GM23338 (cell line): ENCODE results near the gene PRG2.

Source experiments
- CREB1 ChIP-seq: fragments of 250-450 bp; sonication (Bioruptor Pico); IDR thresholded peaks from 2 replicates; pipeline ENCODE4 v1.5.0; 2020; ENCODE audit warnings: low read depth, mild to moderate bottlenecking, moderate library complexity
- CTCF ChIP-seq, 2 experiments: fragments of 200-600 bp in 1 of 2; sonication (generic) in 1 of 2; conservative IDR thresholded peaks; 2 replicates each; pipeline versions ENCODE4 v1.5.1 to v1.6.1; 2016 to 2017; ENCODE audit warnings: antibody characterized with exemption in 2 of 2, low read depth in 2 of 2, mild to moderate bottlenecking in 2 of 2, moderate library complexity in 1 of 2
- ETS1 ChIP-seq: IDR thresholded peaks from 2 replicates; pipeline ENCODE4 v1.6.1; 2016; ENCODE audit warnings: antibody characterized with exemption
- EZH2 ChIP-seq: fragments of 200-600 bp; sonication (generic); IDR thresholded peaks from one replicate; pipeline ENCODE4 v1.8.0; 2017; ENCODE audit warnings: antibody characterized with exemption, mild to moderate bottlenecking, low read depth; ENCODE audit not compliant: unreplicated experiment
- EZH2phosphoT487 ChIP-seq: fragments of 200-600 bp; sonication (generic); IDR thresholded peaks from one replicate; pipeline ENCODE4 v1.8.1; 2018; ENCODE audit warnings: antibody characterized with exemption; ENCODE audit not compliant: unreplicated experiment
- JUNB ChIP-seq: IDR thresholded peaks from one replicate; pipeline ENCODE4 v1.6.1; 2016; ENCODE audit warnings: antibody characterized with exemption; ENCODE audit not compliant: unreplicated experiment
- NANOG ChIP-seq: IDR thresholded peaks from 2 replicates; pipeline ENCODE4 v1.6.1; 2016; ENCODE audit warnings: antibody characterized with exemption, borderline replicate concordance
- POLR2AphosphoS5 ChIP-seq: IDR thresholded peaks from 2 replicates; pipeline ENCODE4 v1.6.1; 2016; ENCODE audit warnings: antibody characterized with exemption, low read depth
- REST ChIP-seq: IDR thresholded peaks from one replicate; pipeline ENCODE4 v1.6.1; 2018; ENCODE audit warnings: antibody characterized with exemption; ENCODE audit not compliant: unreplicated experiment
- STAT1 ChIP-seq: IDR thresholded peaks from one replicate; pipeline ENCODE4 v1.6.1; 2016; ENCODE audit warnings: antibody characterized with exemption; ENCODE audit not compliant: unreplicated experiment
- ZNF114 ChIP-seq: fragments of 250-450 bp; sonication (Bioruptor Pico); IDR thresholded peaks from 2 replicates; pipeline ENCODE4 v1.5.0; 2020; ENCODE audit warnings: mild to moderate bottlenecking, moderate library complexity
- ZNF331 ChIP-seq: fragments of 250-450 bp; sonication (Bioruptor Pico); IDR thresholded peaks from 2 replicates; pipeline ENCODE4 v1.5.0; 2020; ENCODE audit warnings: low read depth, mild to moderate bottlenecking, moderate library complexity
- ZNF462 ChIP-seq: fragments of 250-450 bp; sonication (Bioruptor Pico); IDR thresholded peaks from 2 replicates; pipeline ENCODE4 v1.5.0; 2020; ENCODE audit warnings: mild to moderate bottlenecking, moderate library complexity

- TF ChIP-seq CTCF (conservative IDR thresholded peaks at IDR 0.05; ENCODE audit: low read depth in 2 of 2) = no peak
- TF ChIP-seq POLR2AphosphoS5 = no peak
- no peak for TF ChIP-seq EZH2
- TF ChIP-seq REST = no peak
- no peak for TF ChIP-seq ZNF462
- no peak for TF ChIP-seq STAT1
- no peak for TF ChIP-seq EZH2phosphoT487
- no peak for TF ChIP-seq NANOG
- no peak for TF ChIP-seq JUNB
- TF ChIP-seq ETS1 = no peak
- TF ChIP-seq ZNF331 (CRISPR knock-in tag) = no peak
- TF ChIP-seq CREB1 (CRISPR knock-in tag) = no peak
- TF ChIP-seq ZNF114 = no peak
Measured at GRCh38 chr11:57424792-57425564, 34.5 kb upstream of the PRG2 start.
